HG03354 (cell line): ENCODE results near the gene SCN4B.

Experiments
- ATAC-seq: cut with Tn5 transposase; IDR thresholded peaks from one replicate; pipeline ENCODE4 v1.9.1; 2021; ENCODE audit warnings: mild to moderate bottlenecking; ENCODE audit not compliant: unreplicated experiment, poor library complexity, severe bottlenecking

SCN4B gene

GRCh38 chr11:118136341-118136740 lies 16.3 kb downstream of the SCN4B start:
- no peak for ATAC-seq

- ATAC-seq, result no peak
Measured at GRCh38 chr11:118135796-118136165, 16.8 kb downstream of the SCN4B start.

- ATAC-seq, result no peak
Measured at GRCh38 chr11:118135051-118135795, 17.4 kb downstream of the SCN4B start.

GRCh38 chr11:118133816-118134215 lies 18.8 kb downstream of the SCN4B start:
- ATAC-seq, result no peak

- no peak for ATAC-seq
Measured at GRCh38 chr11:118132385-118133151, 20.1 kb downstream of the SCN4B start.

GRCh38 chr11:118129471-118130172 lies 23.0 kb downstream of the SCN4B start:
- ATAC-seq, result no peak

GRCh38 chr11:118128721-118129470 lies 23.7 kb downstream of the SCN4B start:
- ATAC-seq, result no peak

- no peak for ATAC-seq
Measured at GRCh38 chr11:118128310-118128709, 24.3 kb downstream of the SCN4B start.

- ATAC-seq, result no peak
Measured at GRCh38 chr11:118126082-118126838, 26.4 kb downstream of the SCN4B start.

- no peak for ATAC-seq
Measured at GRCh38 chr11:118124929-118125535, 27.6 kb downstream of the SCN4B start.

GRCh38 chr11:118120793-118121192 lies 31.8 kb downstream of the SCN4B start:
- no peak for ATAC-seq

- ATAC-seq, result no peak
Measured at GRCh38 chr11:118117790-118118601, 34.6 kb downstream of the SCN4B start.

- ATAC-seq, result no peak
Measured at GRCh38 chr11:118115048-118115447, 37.6 kb downstream of the SCN4B start.

- ATAC-seq, result no peak
Measured at GRCh38 chr11:118114266-118114665, 38.4 kb downstream of the SCN4B start.

GRCh38 chr11:118112711-118113430 lies 39.8 kb downstream of the SCN4B start:
- no peak for ATAC-seq

- ATAC-seq, result no peak
Measured at GRCh38 chr11:118111744-118112035, 40.9 kb downstream of the SCN4B start.

- no peak for ATAC-seq
Measured at GRCh38 chr11:118111019-118111743, 41.4 kb downstream of the SCN4B start.
